Fibroblast of lung (primary cell): Measurements from ENCODE around the gene MIPOL1. TPM values are rescaled to one million over a fixed set of nuclear protein-coding genes. Genes with fewer than 3 reads are reported as not detected.

Experiments used
- DNase-seq, 2 donors: peaks; one replicate each; pipeline versions ENCODE4 v3.0.0 to v3.0.0-alpha.2; 2010; ENCODE audit warnings: low read depth in 2 of 2
- H2AFZ ChIP-seq: 2 replicates; pipeline ENCODE4 v1.5.1; 2012; ENCODE audit warnings: low read length, control low read depth, inconsistent platforms
- H3K27ac ChIP-seq: 2 replicates; pipeline ENCODE4 v1.5.1; 2011; ENCODE audit warnings: low read length, control low read depth; ENCODE audit not compliant: insufficient read depth
- H3K27me3 ChIP-seq: 2 replicates; pipeline ENCODE4 v1.5.1; 2011; ENCODE audit warnings: mild to moderate bottlenecking, low read length; ENCODE audit not compliant: control insufficient read depth, insufficient read depth
- H3K36me3 ChIP-seq: 2 replicates; pipeline ENCODE4 v1.5.1; 2011; ENCODE audit warnings: low read length; ENCODE audit not compliant: control insufficient read depth, insufficient read depth
- H3K4me1 ChIP-seq: 2 replicates; pipeline ENCODE4 v1.5.1; 2011; ENCODE audit warnings: low read length; ENCODE audit not compliant: control insufficient read depth, insufficient read depth; ENCODE audit errors: extremely low read depth
- H3K4me2 ChIP-seq: 2 replicates; pipeline ENCODE4 v1.5.1; 2011; ENCODE audit warnings: low read length, control low read depth; ENCODE audit not compliant: insufficient read depth; ENCODE audit errors: extremely low read depth
- H3K4me3 ChIP-seq, 4 experiments: fragments of 200-600 bp in 1 of 4; sonication (generic) in 1 of 4; replicated peaks in 1 of 4; 2 replicates each; pipeline ENCODE4 v1.5.1; 2011 to 2016; ENCODE audit warnings: low read length in 4 of 4, low read depth in 3 of 4, mild to moderate bottlenecking in 3 of 4, control low read depth in 2 of 4, inconsistent platforms in 1 of 4, mixed read lengths in 1 of 4; ENCODE audit not compliant: insufficient read depth in 1 of 4; ENCODE audit errors: control extremely low read depth in 1 of 4
- H3K79me2 ChIP-seq: 2 replicates; pipeline ENCODE4 v1.5.1; 2012; ENCODE audit warnings: mild to moderate bottlenecking, low read length, inconsistent platforms; ENCODE audit not compliant: control insufficient read depth, insufficient read depth
- H3K9ac ChIP-seq: 2 replicates; pipeline ENCODE4 v1.5.1; 2011; ENCODE audit warnings: mild to moderate bottlenecking, low read length, control low read depth; ENCODE audit not compliant: insufficient read depth
- H3K9me3 ChIP-seq: 2 replicates; pipeline ENCODE4 v1.5.1; 2012; ENCODE audit warnings: low read depth, low read length; ENCODE audit not compliant: control insufficient read depth, insufficient read depth
- H4K20me1 ChIP-seq: 2 replicates; pipeline ENCODE4 v1.5.1; 2011; ENCODE audit warnings: low read length; ENCODE audit not compliant: control insufficient read depth, insufficient read depth; ENCODE audit errors: extremely low read depth
- CTCF ChIP-seq, 2 donors: IDR thresholded peaks in 1 of 2; conservative IDR thresholded peaks in 1 of 2; 1 replicate in 1 of 2; 2 replicates in 1 of 2; pipeline ENCODE4 v1.5.1; 2011 to 2012; ENCODE audit warnings: low read length in 2 of 2, control low read depth in 1 of 2, inconsistent platforms in 1 of 2, low read depth in 1 of 2, mild to moderate bottlenecking in 1 of 2
- EZH2 ChIP-seq: IDR thresholded peaks from 2 replicates; pipeline ENCODE4 v1.5.1; 2012; ENCODE audit warnings: low read length, control low read depth, mild to moderate bottlenecking; ENCODE audit errors: missing control alignments
- polyA plus RNA-seq, 2 donors: library from polyadenylated mRNA; depleted of rRNA in 1 of 2; stranded (reverse) in 1 of 2; unstranded in 1 of 2; fragments of >200 nt; gene quantifications; 2 replicates each; pipeline ENCODE4 v1.2.1, GENCODE V29; 2011 to 2012; ENCODE audit warnings: missing spikeins in 1 of 2
- total RNA-seq: library from RNA; depleted of rRNA; stranded (reverse); fragments of >200 nt; gene quantifications from 2 replicates; pipeline ENCODE4 v1.2.1, GENCODE V29; 2014

Gene MIPOL1
- total and polyA plus RNA-seq, 2 donors (not counting 1 experiment from before 2014, with no cell fraction given) = 6.4 to 8.6 TPM

- Histone ChIP-seq H3K4me3 (no peak overlapping the region), H3K79me2 (no peaks in the 10 kb centered on the region), H2AFZ (no peak overlapping the region), H3K36me3 (no peaks in the 10 kb centered on the region), H4K20me1 (no peaks in the 10 kb centered on the region), H3K27me3 (no peaks in the 10 kb centered on the region), H3K4me2 (no peak overlapping the region), H3K9ac (no peak overlapping the region), H3K4me1 (no peaks in the 10 kb centered on the region), H3K27ac (no peak overlapping the region), H3K9me3 (no peaks in the 10 kb centered on the region)
- no peak for DNase-seq
- TF ChIP-seq EZH2 (no peak), CTCF (conservative IDR thresholded peaks at IDR 0.05 in 1 of 2, IDR thresholded peaks at IDR 0.05 in 1 of 2; ENCODE audit: low read depth in 1 of 2, low read length in 2 of 2) (no peak)
Observed at GRCh38 chr14:37422319-37422718, 224.6 kb downstream of the MIPOL1 start.

GRCh38 chr14:37422748-37423147 lies 225.0 kb downstream of the MIPOL1 start:
- Histone ChIP-seq H3K27me3 (no peaks in the 10 kb centered on the region), H2AFZ (no peak overlapping the region), H4K20me1 (no peaks in the 10 kb centered on the region), H3K79me2 (no peaks in the 10 kb centered on the region), H3K9me3 (no peaks in the 10 kb centered on the region), H3K9ac (no peak overlapping the region), H3K4me2 (no peak overlapping the region), H3K4me1 (no peaks in the 10 kb centered on the region), H3K36me3 (no peaks in the 10 kb centered on the region), H3K4me3 (no peak overlapping the region), H3K27ac (no peak overlapping the region)
- DNase-seq = no peak
- TF ChIP-seq CTCF (conservative IDR thresholded peaks at IDR 0.05 in 1 of 2, IDR thresholded peaks at IDR 0.05 in 1 of 2; ENCODE audit: low read depth in 1 of 2, low read length in 2 of 2) = no peak
- TF ChIP-seq EZH2 = no peak

- Histone ChIP-seq H3K4me3 (no peak overlapping the region), H3K9ac (no peak overlapping the region), H3K9me3 (no peaks in the 10 kb centered on the region), H3K27me3 (no peaks in the 10 kb centered on the region), H3K79me2 (no peaks in the 10 kb centered on the region), H4K20me1 (no peaks in the 10 kb centered on the region), H3K36me3 (no peaks in the 10 kb centered on the region), H3K4me2 (no peak overlapping the region), H2AFZ (no peak overlapping the region), H3K4me1 (no peaks in the 10 kb centered on the region), H3K27ac (no peak overlapping the region)
- DNase-seq = peak in 1 of 2 donors; percentile 0
- TF ChIP-seq CTCF (conservative IDR thresholded peaks at IDR 0.05 in 1 of 2, IDR thresholded peaks at IDR 0.05 in 1 of 2; ENCODE audit: low read depth in 1 of 2, low read length in 2 of 2) = no peak
- no peak for TF ChIP-seq EZH2
Observed at GRCh38 chr14:37428954-37429353, 231.2 kb downstream of the MIPOL1 start.
